ENCODE data around the gene PICK1. TPM values are rescaled to one million over a fixed set of nuclear protein-coding genes. Genes with fewer than 3 reads are reported as not detected.

The PICK1 gene
- polyA plus RNA-seq, 3 donors, result 26.6 to 32.0 (median 28.1) TPM

DNA sequence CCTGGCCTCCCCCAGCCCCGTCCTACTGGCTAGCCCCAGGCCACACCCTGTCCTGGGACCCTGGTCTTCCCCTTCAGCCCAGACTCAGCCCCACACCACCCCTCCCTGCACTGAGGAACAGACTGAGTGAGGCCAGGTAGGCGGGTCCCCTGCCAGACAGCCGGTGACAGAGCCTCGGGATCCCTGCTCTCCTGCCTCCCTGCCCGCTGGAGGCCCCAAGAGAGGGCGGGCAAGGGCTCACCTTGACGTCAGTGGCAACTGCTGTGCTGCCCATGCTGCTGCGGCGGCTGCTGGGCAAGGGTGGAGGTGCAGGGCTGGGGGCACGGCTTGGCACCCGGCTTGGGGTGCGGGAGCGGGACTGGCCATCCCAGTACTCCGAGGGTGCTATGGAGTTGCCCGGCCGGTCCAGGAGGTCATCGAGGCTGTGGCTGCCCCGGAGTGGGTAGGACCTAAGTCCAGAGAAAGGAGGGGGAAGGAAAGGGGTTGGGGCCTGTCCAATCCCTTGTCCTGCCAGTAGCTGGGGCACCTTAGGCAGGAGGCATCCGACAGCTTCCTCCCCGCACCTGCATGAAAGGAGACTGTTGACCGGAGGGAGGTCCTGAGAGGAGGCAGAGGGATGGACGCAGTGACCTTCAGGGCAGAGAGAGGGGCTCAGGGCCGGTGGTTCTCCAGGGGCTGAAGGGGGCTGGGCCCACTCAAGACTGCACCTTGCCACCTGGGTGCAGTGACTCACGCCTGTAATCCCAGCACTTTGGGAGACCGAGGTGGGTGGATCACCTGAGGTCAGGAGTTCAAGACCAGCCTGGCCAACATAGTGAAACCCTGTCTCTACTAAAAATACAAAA lies 29.0 kb downstream of the PICK1 start:
- no peak for DNase-seq (ENCODE audit: low read depth in 3 of 3, low spot score in 2 of 3)

DNA sequence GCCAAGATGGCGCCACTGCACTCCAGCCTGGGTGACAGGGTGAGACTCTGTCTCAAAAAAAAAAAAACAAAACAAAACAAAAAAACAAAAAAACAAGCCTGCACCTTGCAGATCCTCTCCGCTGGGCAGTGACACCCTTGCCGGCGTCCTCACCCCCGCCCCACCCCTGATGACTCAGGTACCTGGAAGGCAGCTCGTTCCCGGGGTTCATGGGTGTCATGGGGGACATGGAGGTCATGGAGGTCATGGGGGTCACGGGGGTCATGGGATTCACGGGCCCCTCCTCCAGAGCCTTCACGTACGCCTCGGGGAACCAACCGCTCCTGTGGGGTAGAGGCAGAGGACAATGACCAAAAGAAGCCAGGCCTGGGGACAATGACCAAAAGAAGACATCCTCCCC lies 29.7 kb downstream of the PICK1 start:
- DNase-seq (ENCODE audit: low read depth in 3 of 3, low spot score in 2 of 3), result no peak

DNA sequence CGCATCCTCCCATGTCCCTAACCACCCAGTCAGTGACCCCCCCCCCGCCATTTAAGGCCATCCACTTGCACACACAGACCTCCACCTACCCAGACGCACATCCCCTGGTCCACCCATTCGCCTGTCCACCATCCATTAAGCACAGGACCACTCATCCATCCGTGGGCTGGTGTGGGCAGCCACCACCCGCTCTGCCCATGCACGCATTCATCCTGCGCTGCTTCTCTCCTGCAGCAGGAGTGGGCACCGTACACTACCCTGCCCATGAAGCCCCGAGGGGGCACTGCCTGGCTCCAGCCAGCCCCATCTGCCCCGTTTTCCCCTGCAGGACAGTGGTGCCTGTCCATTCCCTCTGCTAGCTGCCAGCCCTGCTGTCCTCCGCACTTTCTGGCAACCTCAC lies 30.7 kb downstream of the PICK1 start:
- DNase-seq (ENCODE audit: low read depth in 3 of 3, low spot score in 2 of 3), result no peak

GRCh38 chr22:38088629-38089473 lies 31.6 kb downstream of the PICK1 start:
- DNase-seq (ENCODE audit: low read depth in 3 of 3, low spot score in 2 of 3), result no peak

GRCh38 chr22:38089474-38089851 lies 32.3 kb downstream of the PICK1 start:
- no peak for DNase-seq (ENCODE audit: low read depth in 3 of 3, low spot score in 2 of 3)

GRCh38 chr22:38097058-38097457 lies 39.9 kb downstream of the PICK1 start:
- no peak for DNase-seq (ENCODE audit: low read depth in 3 of 3, low spot score in 2 of 3)

- no peak for DNase-seq (ENCODE audit: low read depth in 3 of 3, low spot score in 2 of 3)
Observed at GRCh38 chr22:38097557-38098409, 40.6 kb downstream of the PICK1 start.

DNA sequence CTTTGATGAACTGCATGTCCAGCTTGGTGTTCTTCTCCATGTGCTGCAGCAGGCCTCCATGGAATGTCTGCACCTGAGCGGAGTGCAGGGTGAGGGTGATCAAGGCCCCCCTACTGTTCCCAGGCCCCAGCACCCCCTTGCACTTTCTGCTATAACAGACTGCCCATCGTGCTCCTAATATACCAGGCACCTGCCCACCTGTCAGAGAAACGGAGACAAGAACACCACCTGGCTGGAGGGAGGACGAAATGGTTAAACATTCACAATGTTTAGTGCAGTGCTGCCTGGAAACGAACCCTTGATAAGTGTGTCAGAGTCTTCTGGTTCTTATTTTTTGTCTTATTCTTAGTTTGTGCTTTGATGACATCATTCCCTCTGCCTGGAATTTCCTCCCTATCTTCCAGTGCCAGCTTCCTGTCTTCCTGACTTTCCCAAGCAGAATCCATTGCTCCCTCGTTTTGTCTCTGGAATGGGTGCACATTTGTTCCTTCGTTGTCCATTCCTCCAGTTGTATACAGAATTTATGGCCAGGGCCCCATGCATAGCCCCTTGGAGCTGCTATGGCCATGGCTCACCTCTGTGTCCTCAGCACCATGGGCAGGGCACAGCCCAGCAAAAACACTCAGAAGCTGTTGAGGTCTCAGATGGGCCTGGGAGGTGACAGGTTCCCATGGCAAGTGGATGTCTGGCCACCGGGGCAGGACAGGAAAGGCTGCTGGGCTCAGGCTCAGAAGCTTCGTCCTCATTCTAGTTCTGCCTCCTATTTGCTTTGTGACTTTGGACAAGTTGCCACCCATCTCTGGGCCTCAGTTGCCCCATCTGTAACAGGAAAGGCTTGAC lies 41.4 kb downstream of the PICK1 start:
- DNase-seq (ENCODE audit: low read depth in 3 of 3, low spot score in 2 of 3), result no peak

GRCh38 chr22:38103641-38104040 lies 46.4 kb downstream of the PICK1 start:
- DNase-seq (ENCODE audit: low read depth in 3 of 3, low spot score in 2 of 3), result no peak

DNA sequence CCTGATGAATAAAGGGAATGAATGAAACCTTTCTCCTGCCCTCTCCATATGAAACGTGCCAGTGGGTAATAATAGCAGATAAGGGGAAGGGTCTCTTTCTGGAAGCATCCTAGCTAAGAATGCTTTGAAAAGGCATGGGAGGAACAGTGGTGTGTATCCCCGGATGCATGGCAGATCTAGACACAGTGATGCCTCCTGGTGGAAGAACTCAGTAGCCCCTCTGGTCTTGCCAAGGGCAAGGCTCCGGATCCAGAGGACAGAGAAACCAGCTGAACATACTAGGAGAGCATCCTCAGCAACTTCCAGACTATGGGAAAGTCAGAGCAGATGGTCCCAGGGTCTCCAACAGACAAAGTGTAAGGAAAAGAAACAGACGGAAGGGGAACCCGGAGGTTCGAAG lies 46.9 kb downstream of the PICK1 start:
- DNase-seq (ENCODE audit: low read depth in 3 of 3, low spot score in 2 of 3), result no peak

DNA sequence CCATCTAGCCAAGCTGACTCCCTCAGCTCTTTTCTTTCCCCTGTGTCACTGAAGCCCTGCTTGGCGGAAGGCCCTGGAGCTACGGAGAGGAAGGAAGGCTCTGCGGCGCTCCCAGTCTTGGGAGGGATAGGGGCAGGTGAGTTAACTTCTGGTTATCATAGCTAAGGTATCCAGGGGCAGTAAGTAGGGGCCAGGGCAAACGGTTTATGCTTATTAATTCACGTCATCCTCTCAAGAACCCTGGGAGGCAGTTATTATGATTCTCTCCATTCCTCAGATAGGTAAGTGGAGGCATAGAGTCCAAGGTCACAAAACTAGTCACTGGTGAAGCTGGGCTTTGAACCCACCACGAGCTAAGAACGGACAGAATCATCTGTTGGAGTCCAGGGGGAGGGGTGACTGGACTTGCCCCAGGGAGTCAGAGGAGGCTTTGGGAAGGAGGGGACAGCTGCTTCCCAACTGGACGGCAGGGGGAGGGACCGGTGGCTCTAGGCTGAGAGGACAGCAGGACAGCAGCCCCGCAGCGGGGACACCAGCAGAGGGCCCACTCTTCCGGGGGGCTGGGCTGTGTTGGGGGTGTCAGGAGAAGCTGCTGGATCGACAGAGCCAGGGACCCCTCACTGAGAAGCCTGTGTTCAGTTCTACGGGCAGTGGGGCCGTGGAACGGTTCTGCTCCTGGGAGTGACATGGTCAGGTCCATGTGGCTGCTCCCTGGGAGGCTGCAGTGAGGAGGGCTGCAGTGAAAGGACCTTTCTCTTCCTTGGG lies 49.8 kb downstream of the PICK1 start:
- no peak for DNase-seq (ENCODE audit: low read depth in 3 of 3, low spot score in 2 of 3)

DNA sequence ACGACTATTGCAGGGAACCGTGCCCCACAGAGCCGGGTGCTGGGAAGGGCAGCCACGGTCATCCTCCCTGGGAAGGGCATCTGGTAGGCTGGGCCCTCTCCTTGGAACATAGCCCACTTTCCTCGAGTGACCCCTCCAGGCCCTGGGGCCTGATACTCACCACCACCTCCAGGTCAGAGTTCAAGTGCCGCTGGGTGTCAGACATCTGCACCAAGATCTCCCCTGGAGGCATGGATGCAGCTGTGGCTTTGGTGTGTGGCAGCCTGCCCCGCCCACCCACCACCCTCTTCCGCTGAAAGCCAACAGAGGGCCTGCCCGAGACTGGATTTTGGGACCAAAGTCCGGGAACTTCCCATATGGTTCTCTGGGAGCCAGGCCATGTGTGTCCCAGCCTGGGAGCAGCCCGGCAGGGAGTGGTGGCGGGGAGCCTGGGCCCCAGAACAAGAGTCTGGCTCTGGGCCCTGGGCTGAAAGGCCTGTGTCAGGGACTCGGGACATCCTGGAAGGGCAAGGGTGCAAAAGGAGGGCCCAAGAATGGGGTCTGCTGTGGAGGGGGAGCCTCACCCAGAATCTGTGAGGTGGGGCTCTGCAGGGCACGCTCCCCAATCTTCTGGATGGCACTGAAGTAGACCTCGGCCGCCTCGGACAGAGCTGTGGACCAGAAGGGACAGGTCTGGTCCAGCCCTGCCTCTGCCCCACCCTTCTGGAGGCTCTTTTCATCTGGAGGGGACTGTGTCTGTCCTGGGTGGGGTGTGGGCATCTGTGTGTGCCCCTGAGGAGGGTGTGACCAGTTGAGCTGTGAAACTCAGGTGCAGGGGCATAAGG lies 50.7 kb downstream of the PICK1 start:
- no peak for DNase-seq (ENCODE audit: low read depth in 3 of 3, low spot score in 2 of 3)

- no peak for DNase-seq (ENCODE audit: low read depth in 3 of 3, low spot score in 2 of 3)
Observed at GRCh38 chr22:38108561-38109319, 51.5 kb downstream of the PICK1 start.

GRCh38 chr22:38109371-38110001 lies 52.3 kb downstream of the PICK1 start:
- DNase-seq (ENCODE audit: low read depth in 3 of 3, low spot score in 2 of 3), result peak in 1 of 3 donors; percentile 47

DNA sequence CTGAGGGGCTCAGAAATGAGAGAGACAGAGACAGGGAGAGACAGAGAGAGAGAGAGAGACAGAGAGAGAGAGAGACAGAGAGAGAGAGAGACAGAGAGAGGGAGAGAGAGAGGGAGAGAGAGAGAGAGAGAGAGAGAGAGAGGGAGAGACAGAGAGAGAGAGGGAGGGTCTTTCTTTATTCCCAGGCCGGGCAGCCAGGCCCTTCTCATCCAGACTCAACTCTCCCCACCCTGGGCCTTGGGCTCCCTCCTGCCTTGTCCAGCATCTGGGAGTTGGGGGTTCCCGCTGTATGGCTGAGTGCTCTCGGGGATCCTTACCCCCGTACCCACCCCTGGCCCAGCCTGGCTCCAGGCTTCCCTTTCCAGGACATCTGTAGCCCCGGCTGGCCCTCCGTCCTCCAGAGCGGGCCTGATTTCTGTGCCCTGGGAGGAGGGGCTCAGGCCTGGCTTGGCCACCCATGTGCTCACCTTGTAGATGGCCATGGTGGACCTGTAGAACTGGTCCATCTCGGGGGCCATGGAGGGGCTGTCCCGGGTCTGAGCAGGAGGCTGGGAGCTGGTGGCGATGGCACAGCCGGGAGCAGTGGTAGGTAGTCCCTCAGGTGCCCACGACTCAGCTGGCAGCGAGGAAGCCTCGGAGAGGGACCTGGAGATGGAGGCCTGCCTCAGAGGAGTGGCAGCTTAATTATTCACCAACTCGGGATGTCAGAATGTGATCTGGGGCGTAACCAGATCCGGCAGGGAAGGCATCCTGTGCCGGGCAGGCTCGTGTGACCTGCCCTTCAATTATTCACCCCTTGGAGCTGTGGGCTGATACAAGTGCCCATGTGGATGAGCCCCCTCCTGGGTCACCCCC lies 53.0 kb downstream of the PICK1 start, which contains the start of gene BAIAP2L2:
TSS of gene BAIAP2L2 (minus strand) at position 677 of the 855 bp plus-strand sequence. CDS start at position 518, 159 bp downstream.
- peak in 2 of 3 donors; percentile 54 to 70 for DNase-seq (ENCODE audit: low read depth in 3 of 3, low spot score in 2 of 3)
